Mesenchymal stem cell (in vitro differentiated cells and primary cell): ENCODE measurements around the gene CD72.

Experiments
- DNase-seq: peaks from one replicate; pipeline ENCODE4 v3.0.0-alpha.2; 2013
- H2AFZ ChIP-seq: one replicate; pipeline ENCODE4 v1.6.1; 2013; ENCODE audit warnings: low read depth, mild to moderate bottlenecking, control low read depth, inconsistent platforms, low read length, moderate library complexity
- H2AK5ac ChIP-seq: 2 replicates; pipeline ENCODE4 v1.6.1; 2013; ENCODE audit warnings: low read length, moderate library complexity, mild to moderate bottlenecking, inconsistent platforms; ENCODE audit not compliant: severe bottlenecking
- H2BK120ac ChIP-seq: one replicate; pipeline ENCODE4 v1.6.1; 2013; ENCODE audit warnings: low read depth, mild to moderate bottlenecking, inconsistent platforms, low read length, moderate library complexity
- H2BK12ac ChIP-seq, 2 experiments: one replicate each; pipeline ENCODE4 v1.6.1; 2013; ENCODE audit warnings: inconsistent platforms in 2 of 2, low read length in 2 of 2, mild to moderate bottlenecking in 2 of 2, moderate library complexity in 2 of 2, control low read depth in 1 of 2
- H2BK15ac ChIP-seq: one replicate; pipeline ENCODE4 v1.6.1; 2013; ENCODE audit warnings: mild to moderate bottlenecking, low read depth, inconsistent platforms; ENCODE audit not compliant: poor library complexity, severe bottlenecking
- H2BK5ac ChIP-seq: 2 replicates; pipeline ENCODE4 v1.6.1; 2013; ENCODE audit warnings: low read depth, mild to moderate bottlenecking, low read length, control low read depth, inconsistent platforms; ENCODE audit not compliant: poor library complexity, severe bottlenecking
- H3K14ac ChIP-seq, 2 experiments: one replicate each; pipeline ENCODE4 v1.6.1; 2013; ENCODE audit warnings: inconsistent platforms in 2 of 2, low read length in 2 of 2, control low read depth in 1 of 2, mild to moderate bottlenecking in 1 of 2, moderate library complexity in 1 of 2
- H3K18ac ChIP-seq, 2 experiments: one replicate each; pipeline ENCODE4 v1.6.1; 2013; ENCODE audit warnings: inconsistent platforms in 2 of 2, low read length in 2 of 2, control low read depth in 1 of 2, low read depth in 1 of 2, mild to moderate bottlenecking in 1 of 2
- H3K23ac ChIP-seq, 2 experiments: one replicate each; pipeline ENCODE4 v1.6.1; 2013; ENCODE audit warnings: inconsistent platforms in 2 of 2, low read length in 2 of 2, mild to moderate bottlenecking in 2 of 2, moderate library complexity in 2 of 2, control low read depth in 1 of 2
- H3K27ac ChIP-seq: 2 replicates; pipeline ENCODE4 v1.5.1; 2013; ENCODE audit warnings: mild to moderate bottlenecking, moderate library complexity, low read length, control low read depth, inconsistent platforms; ENCODE audit not compliant: poor library complexity, severe bottlenecking
- H3K27me3 ChIP-seq, 2 experiments: 2 replicates each; pipeline versions ENCODE4 v1.6.1 to v1.7.0; 2013; ENCODE audit warnings: low read length in 2 of 2, mild to moderate bottlenecking in 2 of 2, moderate library complexity in 2 of 2, control low read depth in 1 of 2, inconsistent platforms in 1 of 2; ENCODE audit not compliant: control insufficient read depth in 1 of 2, insufficient read depth in 1 of 2
- H3K36me3 ChIP-seq, 2 experiments: 2 replicates each; pipeline versions ENCODE4 v1.6.1 to v1.7.0; 2013; ENCODE audit warnings: low read length in 2 of 2, control low read depth in 1 of 2, inconsistent platforms in 1 of 2, low read depth in 1 of 2, mild to moderate bottlenecking in 1 of 2; ENCODE audit not compliant: insufficient read depth in 2 of 2, control insufficient read depth in 1 of 2
- H3K4ac ChIP-seq, 2 experiments: one replicate each; pipeline ENCODE4 v1.6.1; 2013; ENCODE audit warnings: inconsistent platforms in 2 of 2, low read length in 2 of 2, mild to moderate bottlenecking in 2 of 2, moderate library complexity in 2 of 2, control low read depth in 1 of 2, low read depth in 1 of 2
- H3K4me1 ChIP-seq: 2 replicates; pipeline ENCODE4 v1.6.1; 2013; ENCODE audit warnings: low read depth, low read length, control low read depth; ENCODE audit not compliant: control insufficient read depth, insufficient read depth
- H3K4me2 ChIP-seq: 2 replicates; pipeline ENCODE4 v1.6.1; 2013; ENCODE audit warnings: low read length, mild to moderate bottlenecking, inconsistent platforms; ENCODE audit not compliant: poor library complexity, severe bottlenecking
- H3K4me3 ChIP-seq, 2 experiments: 2 replicates each; pipeline versions ENCODE4 v1.5.1 to v1.7.0; 2013; ENCODE audit warnings: low read length in 2 of 2, mild to moderate bottlenecking in 2 of 2, control low read depth in 1 of 2, low read depth in 1 of 2; ENCODE audit not compliant: insufficient read depth in 1 of 2
- H3K79me1 ChIP-seq: replicated peaks from 2 replicates; pipeline ENCODE4 v1.6.1; 2013; ENCODE audit warnings: mild to moderate bottlenecking, control low read depth, low read length, inconsistent platforms; ENCODE audit not compliant: poor library complexity, severe bottlenecking
- H3K9ac ChIP-seq: 2 replicates; pipeline ENCODE4 v1.7.0; 2013; ENCODE audit warnings: mild to moderate bottlenecking, low read length, moderate library complexity
- H3K9me3 ChIP-seq: 2 replicates; pipeline ENCODE4 v1.7.0; 2013; ENCODE audit warnings: mild to moderate bottlenecking, low read length; ENCODE audit not compliant: control insufficient read depth
- H4K8ac ChIP-seq: one replicate; pipeline ENCODE4 v1.6.1; 2013; ENCODE audit warnings: inconsistent platforms, mild to moderate bottlenecking, low read length, moderate library complexity
- H4K91ac ChIP-seq: one replicate; pipeline ENCODE4 v1.6.1; 2013; ENCODE audit warnings: mild to moderate bottlenecking, low read length, inconsistent platforms
- WGBS: methylation state at CpG from one replicate; pipeline ENCODE4 v1.1.7; 2013; ENCODE audit warnings: mixed read lengths; 5-methylcytosine and 5-hydroxymethylcytosine counted together

The CD72 gene

DNA sequence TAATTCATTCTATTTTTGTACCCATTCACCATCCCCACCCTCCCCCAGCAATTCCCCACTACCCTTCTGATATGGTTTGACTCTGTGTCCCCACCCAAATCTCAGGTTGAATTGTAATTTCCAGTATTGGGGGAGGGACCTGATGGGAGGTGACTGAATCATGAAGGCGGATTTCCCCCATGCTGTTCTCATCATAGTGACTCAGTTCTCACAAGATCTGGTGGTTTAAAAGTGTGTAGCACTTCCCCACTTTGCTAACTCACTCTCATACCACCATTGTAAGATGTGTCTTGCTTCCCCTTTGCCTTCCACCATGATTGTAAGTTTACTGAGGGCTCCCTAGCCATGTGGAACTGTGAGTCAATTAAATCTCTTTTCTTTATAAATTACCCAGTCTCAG, 39.1 kb downstream of the CD72 start:
- Histone ChIP-seq H3K18ac (no peak overlapping the region), H2BK15ac (no peak overlapping the region), H3K14ac (no peak overlapping the region), H4K91ac (no peak overlapping the region), H3K4ac (no peak overlapping the region), H2BK12ac (no peak overlapping the region), H3K9ac (no peak overlapping the region), H3K4me2 (no peak overlapping the region), H2BK5ac (no peak overlapping the region), H3K79me1 (no peaks in the 10 kb centered on the region), H3K4me3 (no peak overlapping the region), H3K36me3 (peaks cover 0 to 3% of the 10 kb centered on the region in 2 experiments), H3K9me3 (peaks cover 15% of the 10 kb centered on the region), H2AK5ac (no peak overlapping the region), H3K27me3 (no peaks in the 10 kb centered on the region), H3K27ac (no peak overlapping the region), H4K8ac (no peak overlapping the region), H3K4me1 (no peaks in the 10 kb centered on the region), H3K23ac (no peak overlapping the region), H2AFZ (no peak overlapping the region), H2BK120ac (no peak overlapping the region)
- no peak for DNase-seq
- WGBS, result 60% methylated on average over 1 of the region's 1 CpG

DNA sequence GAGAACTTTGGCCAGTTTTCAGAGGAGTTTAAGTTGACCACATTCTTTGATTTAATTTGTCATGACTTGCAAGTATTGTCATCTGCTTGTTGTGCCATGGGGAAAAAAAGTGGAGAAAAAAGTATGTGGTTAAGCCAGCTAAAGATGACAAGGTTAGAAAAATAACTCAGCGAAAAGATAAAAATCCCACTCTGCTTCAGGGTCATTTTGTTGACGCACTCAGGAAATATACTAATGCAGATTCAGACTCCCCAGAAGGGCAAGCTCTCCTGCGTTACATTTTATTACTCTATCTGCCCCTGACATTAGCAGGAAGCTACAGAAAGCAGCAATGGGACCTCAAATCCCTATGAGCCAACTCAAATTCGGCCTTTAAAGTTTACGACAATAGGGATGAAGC, 40.7 kb downstream of the CD72 start:
- Histone ChIP-seq H3K79me1 (no peaks in the 10 kb centered on the region), H3K4me3 (no peak overlapping the region), H2AFZ (no peak overlapping the region), H3K23ac (no peak overlapping the region), H3K27ac (no peak overlapping the region), H3K36me3 (peaks cover 0 to 3% of the 10 kb centered on the region in 2 experiments), H3K18ac (no peak overlapping the region), H3K14ac (no peak overlapping the region), H3K27me3 (no peaks in the 10 kb centered on the region), H2BK5ac (no peak overlapping the region), H2BK15ac (no peak overlapping the region), H2BK12ac (no peak overlapping the region), H3K4me2 (no peak overlapping the region), H2AK5ac (no peak overlapping the region), H3K4ac (no peak overlapping the region), H2BK120ac (no peak overlapping the region), H4K91ac (no peak overlapping the region), H3K4me1 (no peaks in the 10 kb centered on the region), H3K9me3 (peaks cover 15% of the 10 kb centered on the region), H3K9ac (no peak overlapping the region), H4K8ac (no peak overlapping the region)
- 78% methylated on average over 3 of the region's 5 CpGs for WGBS
- no peak for DNase-seq

DNA sequence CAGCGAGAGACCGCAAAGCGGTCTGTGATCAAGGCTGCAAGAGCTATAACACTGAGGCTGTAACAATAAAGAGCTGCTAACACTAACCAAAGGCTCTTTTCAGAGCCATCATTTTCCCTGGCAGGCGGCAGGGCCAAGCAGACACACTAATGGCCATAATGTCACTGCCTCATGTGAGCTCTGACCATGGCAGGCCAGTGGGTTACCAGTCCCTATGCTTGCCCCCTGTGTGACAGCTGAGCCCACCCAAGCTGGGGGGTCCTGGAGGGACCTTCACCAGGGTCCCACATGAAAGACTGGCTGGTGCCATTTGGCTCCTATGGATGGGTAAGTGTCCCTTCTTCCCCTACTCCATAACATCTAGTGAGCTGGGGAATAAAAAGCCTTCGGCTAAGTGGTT, 42.7 kb downstream of the CD72 start:
- Histone ChIP-seq H3K27me3 (no peaks in the 10 kb centered on the region), H2BK120ac (no peak overlapping the region), H4K8ac (no peak overlapping the region), H3K18ac (no peak overlapping the region), H3K4me1 (no peaks in the 10 kb centered on the region), H3K4me2 (no peak overlapping the region), H2BK12ac (no peak overlapping the region), H2AK5ac (no peak overlapping the region), H2BK5ac (no peak overlapping the region), H3K36me3 (peaks cover 0 to 3% of the 10 kb centered on the region in 2 experiments), H2BK15ac (no peak overlapping the region), H3K23ac (no peak overlapping the region), H3K4ac (no peak overlapping the region), H2AFZ (no peak overlapping the region), H3K9me3 (peaks cover 15% of the 10 kb centered on the region), H3K79me1 (no peaks in the 10 kb centered on the region), H4K91ac (no peak overlapping the region), H3K9ac (no peak overlapping the region), H3K27ac (no peak overlapping the region), H3K14ac (no peak overlapping the region), H3K4me3 (no peak overlapping the region)
- 86% methylated on average over 5 of the region's 5 CpGs for WGBS
- no peak for DNase-seq

DNA sequence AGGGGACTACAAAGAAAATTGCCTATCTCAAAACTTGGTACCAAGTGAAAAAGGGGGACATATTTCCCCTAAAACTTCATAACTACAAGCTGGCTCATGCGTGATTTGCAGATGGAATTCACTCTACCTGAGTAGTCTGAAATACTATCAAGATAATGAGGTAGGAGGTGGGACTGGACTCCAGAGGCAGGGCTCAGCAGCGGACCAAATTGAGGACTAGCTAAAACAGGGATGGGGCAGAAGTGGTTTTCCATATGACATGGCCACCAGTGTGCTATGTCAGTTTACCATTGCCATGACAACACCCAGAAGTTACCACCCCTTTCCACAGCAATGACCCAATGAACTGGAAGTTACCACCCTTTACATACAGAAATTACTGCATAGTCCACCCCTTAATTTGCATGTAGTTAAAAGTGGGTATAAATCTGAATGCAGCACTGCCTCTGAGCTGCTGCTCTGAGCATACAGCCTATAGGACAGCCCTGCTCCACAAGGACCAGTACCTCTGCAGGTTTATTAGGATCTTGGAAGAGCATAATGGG, 43.6 kb downstream of the CD72 start:
- Histone ChIP-seq H3K9me3 (peaks cover 7% of the 10 kb centered on the region), H2AFZ (no peak overlapping the region), H3K4me1 (no peaks in the 10 kb centered on the region), H2BK15ac (no peak overlapping the region), H3K4me2 (no peak overlapping the region), H3K4me3 (no peak overlapping the region), H3K4ac (no peak overlapping the region), H3K18ac (no peak overlapping the region), H3K14ac (no peak overlapping the region), H2AK5ac (no peak overlapping the region), H4K91ac (no peak overlapping the region), H3K27ac (no peak overlapping the region), H3K27me3 (no peaks in the 10 kb centered on the region), H2BK120ac (no peak overlapping the region), H3K9ac (no peak overlapping the region), H3K79me1 (no peaks in the 10 kb centered on the region), H3K23ac (no peak overlapping the region), H4K8ac (no peak overlapping the region), H2BK12ac (no peak overlapping the region), H3K36me3 (no peaks in the 10 kb centered on the region), H2BK5ac (no peak overlapping the region)
- no peak for DNase-seq
- 93% methylated on average over 1 of the region's 2 CpGs for WGBS
